ENCODE data around the gene FLOT2.
"Not testable (repeated sequence)": the region's sequence is repeated elsewhere in the genome, so short reads cannot be mapped to it uniquely, and the experiment has no call there.

Gene FLOT2

DNA sequence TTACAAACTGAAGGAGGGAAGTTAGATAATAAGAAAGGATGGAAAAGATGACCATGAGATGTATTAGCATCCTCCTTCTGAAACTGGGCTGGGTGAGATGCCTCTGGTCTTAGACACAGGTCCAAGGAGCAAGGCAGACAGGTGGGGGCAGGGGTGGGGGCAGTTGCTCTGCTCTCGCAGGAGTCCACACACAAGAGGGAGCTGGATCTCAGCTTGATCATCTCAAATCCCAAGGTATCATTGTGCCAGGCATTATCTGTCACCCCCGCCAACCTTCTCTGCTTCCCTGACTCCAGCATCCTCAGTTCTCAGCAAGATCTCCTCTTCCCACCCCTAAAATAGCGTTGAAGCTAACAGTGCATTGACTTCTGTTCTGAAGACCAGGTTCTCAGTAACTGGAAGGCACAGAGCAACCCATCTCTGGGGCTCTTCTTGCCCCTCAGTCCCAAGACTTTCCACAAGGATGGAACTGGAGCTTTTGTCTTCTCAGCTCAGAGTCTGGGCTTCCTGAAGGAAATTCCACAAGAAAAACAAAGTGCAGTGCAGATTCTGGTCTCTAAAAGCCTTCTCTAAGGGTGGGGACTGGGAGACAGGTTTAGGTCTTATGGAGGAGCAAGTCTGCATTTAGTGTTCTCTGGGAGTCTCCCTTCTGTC lies 1.6 kb downstream of the FLOT2 start:
- no peak for DNase-seq

DNA sequence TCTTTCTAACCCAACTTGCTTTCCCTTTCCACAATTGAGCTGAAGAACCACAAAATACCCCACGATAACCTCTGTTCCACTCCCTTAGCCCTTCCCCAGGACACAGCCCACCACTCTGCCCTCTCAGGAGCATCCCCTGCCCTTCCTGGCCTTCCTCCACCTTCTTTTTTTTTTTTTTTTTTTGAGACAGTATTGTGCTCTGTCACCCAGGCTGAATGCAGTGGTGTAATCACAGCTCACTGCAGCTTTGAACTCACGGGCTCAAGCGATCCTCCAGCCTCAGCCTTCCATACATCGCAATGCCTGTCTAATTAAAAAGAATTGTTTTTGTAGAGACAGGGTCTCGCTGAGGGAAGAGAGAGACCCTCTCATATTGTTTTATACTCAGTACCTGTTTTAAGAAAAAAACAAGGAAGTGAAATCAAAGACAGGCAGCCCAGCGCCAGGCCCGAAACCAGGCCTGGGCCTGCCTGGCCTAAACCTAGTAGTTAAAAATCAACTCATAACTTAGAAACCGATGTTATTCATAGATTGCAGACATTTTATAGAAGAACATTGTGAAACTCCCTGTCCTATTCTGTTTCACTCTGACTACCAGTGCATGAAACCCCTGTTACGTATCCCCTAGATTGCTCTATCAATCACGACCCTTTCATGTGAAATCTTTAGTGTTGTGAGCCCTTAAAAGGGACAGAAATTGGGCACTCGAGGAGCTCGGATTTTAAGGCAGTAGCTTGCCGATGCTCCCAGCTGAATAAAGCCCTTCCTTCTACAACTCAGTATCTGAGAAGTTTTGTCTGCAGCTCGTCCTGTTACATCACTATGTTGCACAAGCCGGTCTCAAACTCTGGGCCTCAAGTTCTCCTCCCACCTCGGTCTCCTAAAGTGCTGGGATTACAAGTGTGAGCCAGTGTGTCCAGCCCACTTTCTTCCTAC lies 4.0 kb downstream of the FLOT2 start:
- DNase-seq = not testable (repeated sequence)

DNA sequence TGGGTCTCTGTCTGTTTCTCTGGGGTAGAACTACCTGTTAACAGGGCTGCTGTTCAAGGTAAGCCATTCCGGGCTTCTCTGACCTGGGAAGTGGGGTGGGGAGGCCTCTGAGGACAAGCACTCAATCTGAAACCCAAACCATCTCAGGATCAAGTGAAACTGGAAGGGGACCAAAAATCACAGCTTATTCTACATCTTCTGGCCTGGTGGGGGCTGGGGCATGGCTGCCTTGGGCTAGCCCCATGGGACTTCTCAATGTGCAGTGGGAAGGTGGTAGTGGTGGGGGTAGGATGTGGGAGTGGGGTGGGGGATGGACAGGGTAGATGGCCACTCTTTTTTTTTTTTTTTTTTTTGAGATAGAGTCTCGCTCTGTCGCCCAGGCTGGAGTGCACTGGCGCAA lies 5.5 kb downstream of the FLOT2 start:
- DNase-seq = no peak

DNA sequence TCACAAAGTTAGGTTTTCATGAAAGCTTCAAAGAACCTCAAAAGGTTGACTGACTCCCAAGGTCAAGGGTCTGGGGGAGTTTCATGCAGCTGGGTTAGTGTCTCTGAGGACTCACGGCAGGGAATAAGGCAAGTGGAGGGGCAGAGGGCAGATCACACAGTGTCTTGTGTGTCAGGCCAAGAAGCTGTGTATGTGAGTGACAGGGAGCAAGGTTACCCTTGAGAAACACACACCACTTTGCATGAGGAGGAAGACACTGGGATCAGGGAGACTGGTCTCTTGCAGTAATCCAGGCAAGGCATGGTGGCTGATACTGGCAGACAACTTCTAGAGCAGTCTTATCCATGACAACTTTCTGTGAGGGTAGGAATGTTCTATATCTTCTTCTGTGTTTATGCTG lies 6.3 kb downstream of the FLOT2 start:
- no peak for DNase-seq

DNA sequence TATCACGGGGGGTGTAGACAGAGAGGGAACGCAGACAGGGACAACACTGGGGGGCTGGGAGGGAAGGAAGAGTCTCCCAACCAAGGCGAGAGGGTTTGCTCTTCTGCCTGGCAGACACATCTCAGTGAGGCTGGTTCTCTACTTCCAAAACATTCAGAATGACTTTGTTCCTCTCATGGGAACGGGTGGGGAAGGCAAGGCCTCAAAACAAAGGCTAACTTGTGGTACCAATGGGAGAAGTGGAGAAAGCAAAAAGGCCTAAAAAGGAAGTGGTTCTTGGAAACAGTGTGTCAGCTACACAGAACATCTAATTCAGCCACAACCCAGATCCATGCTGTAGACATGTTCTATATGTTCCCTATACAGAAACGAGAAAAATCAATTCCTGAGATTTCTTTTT lies 7.5 kb downstream of the FLOT2 start:
- no peak for DNase-seq

- no peak for DNase-seq
Observed at GRCh38 chr17:28888832-28889231, 8.7 kb downstream of the FLOT2 start.

DNA sequence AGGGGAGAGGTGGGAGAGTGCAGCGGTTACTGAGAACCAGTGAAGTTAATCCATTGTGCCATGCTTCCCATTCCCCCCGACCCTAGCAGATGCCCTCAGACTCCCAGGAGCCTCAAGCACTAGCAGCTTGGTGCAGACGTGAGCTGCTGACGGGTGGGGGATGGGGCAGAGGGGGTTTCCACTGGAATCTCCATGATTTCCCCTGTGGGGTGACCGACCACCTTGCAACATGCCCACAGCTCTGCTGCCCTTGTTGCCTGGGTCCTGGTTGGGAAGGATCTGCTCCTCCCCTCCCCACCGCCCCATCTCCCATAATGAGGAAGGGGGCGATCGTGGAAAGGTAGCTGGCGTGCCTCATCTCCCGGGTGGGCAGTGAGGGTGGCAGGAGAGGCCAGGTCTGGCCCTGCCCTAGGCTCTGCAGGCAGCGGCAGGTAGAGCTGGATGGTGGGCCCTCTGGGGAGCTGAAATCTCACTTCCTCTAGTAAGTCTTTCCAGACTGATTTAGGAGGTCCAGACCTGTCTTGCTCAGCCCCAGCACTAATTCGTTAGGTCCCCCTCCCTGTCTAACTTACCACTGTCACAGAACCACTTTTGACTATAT lies 9.6 kb downstream of the FLOT2 start:
- DNase-seq = no peak

GRCh38 chr17:28885951-28886350 lies 11.6 kb downstream of the FLOT2 start:
- no peak for DNase-seq

DNA sequence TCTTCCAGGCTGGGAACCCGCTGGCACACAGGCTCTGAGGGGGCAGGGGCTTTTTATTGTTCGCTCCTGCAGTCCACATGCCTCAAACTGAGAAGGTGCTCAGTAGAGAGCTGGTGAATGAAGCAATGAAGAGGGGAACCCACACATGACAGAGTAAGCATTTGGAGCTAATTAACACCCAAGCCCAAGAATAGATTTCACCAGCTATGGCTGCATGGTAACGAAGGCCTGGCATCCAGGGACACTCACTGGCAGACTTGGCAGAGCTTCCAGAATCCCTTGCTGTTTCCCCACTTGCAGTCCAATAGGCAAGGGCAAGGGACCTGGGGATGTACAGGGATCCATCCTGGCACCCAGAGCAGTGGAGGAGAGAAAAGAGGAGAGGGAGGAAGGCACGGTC lies 12.2 kb downstream of the FLOT2 start:
- DNase-seq = no peak

DNA sequence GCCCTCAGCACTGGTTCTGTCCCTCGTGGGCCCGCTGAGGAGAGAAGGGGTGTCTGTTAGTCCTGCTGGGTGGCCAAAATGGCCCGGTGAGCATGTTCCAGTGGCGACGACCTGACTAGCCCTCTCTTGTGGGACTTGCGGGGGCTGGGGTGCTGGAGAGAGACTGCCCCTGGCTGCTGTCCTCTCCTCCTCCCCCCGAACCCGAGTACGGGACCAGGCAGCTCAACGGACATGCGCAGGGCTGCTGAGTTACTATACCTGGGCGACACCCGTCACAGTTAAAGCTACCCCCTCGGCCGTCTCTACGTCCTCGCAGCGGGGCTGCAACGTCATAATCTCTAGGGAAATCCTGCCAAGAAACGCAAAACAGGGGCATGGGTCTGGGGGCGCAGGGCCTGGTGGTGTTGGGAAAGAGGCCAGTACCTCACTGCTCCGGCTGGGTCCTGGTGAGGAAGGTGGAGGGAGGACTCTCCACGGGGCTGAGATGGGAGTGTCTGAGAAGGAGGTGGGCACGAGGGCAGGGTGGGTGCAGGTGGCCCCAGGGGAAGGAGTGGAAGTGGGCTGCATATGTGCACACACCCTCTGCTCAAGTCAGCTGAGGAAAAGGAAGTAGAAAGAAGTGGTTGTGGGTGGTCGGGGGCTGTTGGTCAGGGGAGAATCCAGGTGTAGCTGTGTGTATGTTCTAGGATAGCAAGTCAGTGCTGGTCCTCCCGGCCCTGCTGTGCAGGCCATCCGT lies 13.4 kb downstream of the FLOT2 start:
- DNase-seq = no peak

GRCh38 chr17:28882154-28882895 lies 15.2 kb downstream of the FLOT2 start:
- DNase-seq = no peak

- DNase-seq = no peak
Observed at GRCh38 chr17:28881533-28882056, 15.9 kb downstream of the FLOT2 start.

- no peak for DNase-seq
Observed at GRCh38 chr17:28880572-28880945, 17.0 kb downstream of the FLOT2 start.

GRCh38 chr17:28879886-28880571 lies 17.5 kb downstream of the FLOT2 start:
- DNase-seq = no peak

DNA sequence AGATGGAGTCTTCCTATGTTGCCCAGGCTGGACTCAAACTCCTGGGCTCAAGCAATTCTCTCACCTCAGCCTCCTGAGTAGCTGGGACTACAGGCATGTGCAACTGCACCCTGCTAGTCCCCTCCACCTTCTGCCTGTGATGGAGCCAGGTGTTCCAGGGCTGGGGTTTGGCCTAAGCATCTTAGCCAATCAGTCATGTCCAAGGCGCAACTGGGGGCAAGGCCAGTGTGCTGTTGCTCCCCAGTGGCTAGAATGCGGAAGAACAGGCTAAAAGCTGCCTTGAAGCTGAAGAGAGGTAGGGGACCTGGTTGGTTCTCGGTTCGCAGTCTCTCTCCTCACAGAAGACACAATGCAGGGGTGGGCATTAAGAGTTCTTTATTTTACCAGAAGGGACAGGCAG lies 18.6 kb downstream of the FLOT2 start:
- DNase-seq = no peak

DNA sequence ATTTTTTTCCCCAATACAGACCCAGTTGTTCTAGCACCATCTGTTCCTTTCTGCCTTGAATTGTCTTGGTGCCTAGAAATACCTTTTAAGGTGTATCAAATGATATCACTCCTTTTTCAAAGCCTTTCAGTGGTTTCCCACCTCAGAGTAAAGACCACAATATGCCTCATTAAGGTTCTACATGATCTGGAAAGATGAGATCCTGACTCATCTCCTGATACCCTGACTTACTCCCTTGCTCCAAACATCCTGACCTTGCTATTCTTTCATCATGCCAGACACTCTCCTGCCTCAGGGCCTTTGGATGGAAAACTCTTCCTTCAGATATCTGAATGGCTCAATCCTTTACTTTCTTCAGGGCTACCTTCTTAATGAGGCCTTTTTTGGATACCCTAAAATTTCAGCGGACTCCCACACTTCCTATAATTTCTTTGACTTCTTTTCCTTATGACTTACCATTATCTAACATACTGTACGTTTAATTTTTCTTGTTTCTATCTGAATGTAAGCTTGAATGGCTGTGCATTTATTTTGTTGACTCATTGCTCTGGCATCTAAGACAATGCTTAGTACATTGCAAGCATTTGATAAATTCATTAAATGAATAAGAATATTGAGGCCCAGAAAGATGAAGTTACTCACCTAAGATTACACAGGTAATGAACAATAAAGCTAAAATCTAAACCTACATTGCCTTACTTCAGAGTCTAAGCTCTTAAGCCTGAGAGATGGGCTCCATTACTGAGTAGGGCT lies 19.2 kb downstream of the FLOT2 start:
- DNase-seq = no peak

DNA sequence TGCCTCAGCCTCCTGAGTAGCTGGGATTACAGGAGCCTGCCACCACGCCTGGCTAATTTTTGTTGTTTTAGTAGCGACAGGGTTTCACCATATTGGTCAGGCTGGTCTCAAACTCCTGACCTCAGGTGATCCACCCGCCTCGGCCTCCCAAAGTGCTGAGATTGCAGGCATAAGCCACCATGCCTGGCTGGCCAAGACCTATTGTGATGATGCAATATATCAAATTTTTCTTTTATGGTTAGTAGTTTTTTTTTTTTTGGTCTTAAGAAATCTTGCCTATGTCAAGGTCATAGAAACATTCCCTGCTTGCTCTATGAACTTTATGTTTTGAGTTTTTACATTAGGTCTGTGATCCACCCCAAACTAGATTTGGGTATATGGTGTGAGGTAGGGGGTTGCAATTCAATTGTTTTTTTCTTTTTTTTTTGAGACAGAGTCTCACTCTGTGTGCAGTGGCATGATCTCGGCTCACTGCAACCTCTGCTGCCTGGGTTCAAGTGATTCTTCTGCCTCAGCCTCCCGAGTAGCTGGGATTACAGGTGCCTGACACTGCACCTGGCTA lies 20.3 kb downstream of the FLOT2 start:
- DNase-seq = not testable (repeated sequence)

DNA sequence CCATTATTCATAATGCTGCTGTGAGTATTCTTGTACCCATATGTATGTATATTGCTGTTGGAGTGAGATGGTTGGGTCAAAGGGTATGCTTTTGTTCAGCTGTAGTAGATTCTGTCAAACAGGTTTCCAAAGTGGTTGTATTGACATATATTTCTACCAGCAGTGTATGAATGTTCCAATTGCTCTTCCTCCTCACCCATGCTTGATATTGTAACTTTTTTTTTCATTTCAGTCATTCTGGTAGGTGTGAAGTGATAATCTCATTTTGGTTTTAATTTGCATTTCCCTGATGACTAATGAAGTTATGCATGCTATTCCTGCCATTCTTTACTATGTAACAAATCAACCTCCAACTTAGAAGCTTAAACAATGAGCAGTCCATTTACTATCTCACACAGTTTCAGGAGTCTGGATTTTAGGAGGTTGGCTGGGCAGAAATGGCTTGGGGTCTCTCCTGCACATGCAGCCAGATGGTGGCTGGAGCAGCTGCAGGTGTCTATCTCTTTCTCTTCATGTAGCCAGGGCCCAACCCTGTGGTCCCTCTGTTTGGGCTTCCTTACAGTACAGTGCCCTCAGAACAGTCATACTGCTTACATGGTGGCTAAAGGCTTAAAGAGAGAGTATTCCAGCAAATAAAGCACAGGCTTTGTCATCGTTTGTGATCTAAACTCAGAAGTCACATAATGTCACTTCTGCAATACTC lies 21.5 kb downstream of the FLOT2 start:
- DNase-seq = no peak

- no peak for DNase-seq
Observed at GRCh38 chr17:28874750-28875149, 22.8 kb downstream of the FLOT2 start.

DNA sequence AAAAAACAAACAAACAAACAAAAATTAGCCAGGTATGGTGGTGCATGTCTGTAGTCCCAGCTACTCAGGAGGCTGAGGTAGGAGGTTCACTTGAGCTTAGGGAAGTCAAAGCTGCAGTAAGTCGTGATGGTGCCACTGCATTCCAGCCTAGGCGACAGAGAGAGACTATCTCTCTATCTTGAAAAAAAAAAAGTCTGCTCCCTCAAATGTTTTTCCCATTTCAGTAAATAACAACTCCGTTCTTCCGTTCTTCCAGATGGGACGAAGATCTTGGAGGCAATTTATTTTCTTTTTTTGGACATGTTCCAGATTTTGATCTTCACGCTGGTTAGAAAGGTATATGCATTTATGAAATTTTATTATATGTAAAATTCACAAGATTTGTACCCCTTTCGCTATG lies 23.7 kb downstream of the FLOT2 start:
- no peak for DNase-seq
